ENCODE results near the gene INPP5K.

GRCh38 chr17:1503699-1504098 is 12.7 kb downstream of the INPP5K start:
- TF ChIP-seq GATA2 (IDR thresholded peaks at IDR 0.05; ENCODE audit: low read depth, low read length) (no peak), GATA3 (IDR thresholded peaks at IDR 0.05; ENCODE audit: low read depth, low read length) (no peak)

Data from SH-SY5Y (cell line).